ENCODE data around the gene POSTN.
"Not testable (repeated sequence)": the region's sequence is repeated elsewhere in the genome, so short reads cannot be mapped to it uniquely, and the experiment has no call there.

The POSTN gene

GRCh38 chr13:37558766-37559165 lies 39.8 kb downstream of the POSTN start:
- H3K4me3 Mint-ChIP-seq, H3K27ac Mint-ChIP-seq, H3K27me3 Mint-ChIP-seq, H3K36me3 Mint-ChIP-seq, H3K4me1 Mint-ChIP-seq: not testable (repeated sequence)
- H3K9me3 Mint-ChIP-seq = peaks cover 26% of the 10 kb centered on the region

GRCh38 chr13:37546087-37546486 lies 52.5 kb downstream of the POSTN start:
- H3K27ac Mint-ChIP-seq = peak overlapping the region; percentile 14
- H3K9me3 Mint-ChIP-seq = peaks cover 15% of the 10 kb centered on the region
- no peaks in the 10 kb centered on the region for H3K36me3 Mint-ChIP-seq
- no peak overlapping the region for H3K4me3 Mint-ChIP-seq
- H3K4me1 Mint-ChIP-seq = no peaks in the 10 kb centered on the region
- H3K27me3 Mint-ChIP-seq = no peaks in the 10 kb centered on the region

- Mint-ChIP-seq H3K9me3 (peaks cover 15% of the 10 kb centered on the region), H3K4me3 (no peak overlapping the region), H3K36me3 (no peaks in the 10 kb centered on the region), H3K4me1 (no peaks in the 10 kb centered on the region), H3K27me3 (no peaks in the 10 kb centered on the region), H3K27ac (no peak overlapping the region)
These were observed 53.6 kb downstream of the POSTN start for GRCh38 chr13:37544995-37545394.

- Mint-ChIP-seq H3K9me3 (peaks cover 9% of the 10 kb centered on the region), H3K27ac (no peak overlapping the region), H3K27me3 (no peaks in the 10 kb centered on the region), H3K4me3 (no peak overlapping the region), H3K4me1 (no peaks in the 10 kb centered on the region), H3K36me3 (no peaks in the 10 kb centered on the region)
These were observed 58.5 kb downstream of the POSTN start for GRCh38 chr13:37539976-37540605.

GRCh38 chr13:37539170-37539569 lies 59.4 kb downstream of the POSTN start:
- peaks cover 9% of the 10 kb centered on the region for H3K9me3 Mint-ChIP-seq
- no peak overlapping the region for H3K4me3 Mint-ChIP-seq
- no peaks in the 10 kb centered on the region for H3K4me1 Mint-ChIP-seq
- no peak overlapping the region for H3K27ac Mint-ChIP-seq
- H3K27me3 Mint-ChIP-seq = no peaks in the 10 kb centered on the region
- no peaks in the 10 kb centered on the region for H3K36me3 Mint-ChIP-seq

GRCh38 chr13:37535501-37535900 lies 63.1 kb downstream of the POSTN start:
- Mint-ChIP-seq H3K27ac (no peak overlapping the region), H3K4me3 (no peak overlapping the region), H3K36me3 (no peaks in the 10 kb centered on the region), H3K27me3 (no peaks in the 10 kb centered on the region), H3K4me1 (no peaks in the 10 kb centered on the region), H3K9me3 (no peaks in the 10 kb centered on the region)

- no peak overlapping the region for H3K4me3 Mint-ChIP-seq
- H3K4me1 Mint-ChIP-seq = no peaks in the 10 kb centered on the region
- H3K36me3 Mint-ChIP-seq = no peaks in the 10 kb centered on the region
- H3K27me3 Mint-ChIP-seq = no peaks in the 10 kb centered on the region
- H3K9me3 Mint-ChIP-seq = no peaks in the 10 kb centered on the region
- no peak overlapping the region for H3K27ac Mint-ChIP-seq
These were observed 63.9 kb downstream of the POSTN start for GRCh38 chr13:37534676-37535075.

GRCh38 chr13:37534181-37534580 lies 64.4 kb downstream of the POSTN start:
- Mint-ChIP-seq H3K4me3 (no peak overlapping the region), H3K36me3 (no peaks in the 10 kb centered on the region), H3K27me3 (no peaks in the 10 kb centered on the region), H3K9me3 (no peaks in the 10 kb centered on the region), H3K27ac (no peak overlapping the region), H3K4me1 (no peaks in the 10 kb centered on the region)

- H3K27me3 Mint-ChIP-seq = no peaks in the 10 kb centered on the region
- H3K9me3 Mint-ChIP-seq = no peaks in the 10 kb centered on the region
- H3K4me3 Mint-ChIP-seq = no peak overlapping the region
- no peak overlapping the region for H3K27ac Mint-ChIP-seq
- no peaks in the 10 kb centered on the region for H3K36me3 Mint-ChIP-seq
- H3K4me1 Mint-ChIP-seq = no peaks in the 10 kb centered on the region
These were observed 67.5 kb downstream of the POSTN start for GRCh38 chr13:37531049-37531448.

- Mint-ChIP-seq H3K4me1 (no peaks in the 10 kb centered on the region), H3K9me3 (no peaks in the 10 kb centered on the region), H3K4me3 (no peak overlapping the region), H3K27me3 (no peaks in the 10 kb centered on the region), H3K27ac (no peak overlapping the region), H3K36me3 (no peaks in the 10 kb centered on the region)
These were observed 68.7 kb downstream of the POSTN start for GRCh38 chr13:37529751-37530385.

- Mint-ChIP-seq H3K4me3 (no peak overlapping the region), H3K27me3 (no peaks in the 10 kb centered on the region), H3K9me3 (peaks cover 6% of the 10 kb centered on the region), H3K4me1 (no peaks in the 10 kb centered on the region), H3K27ac (no peak overlapping the region), H3K36me3 (no peaks in the 10 kb centered on the region)
These were observed 71.7 kb downstream of the POSTN start for GRCh38 chr13:37526710-37527473.

- Mint-ChIP-seq H3K36me3 (no peaks in the 10 kb centered on the region), H3K9me3 (peaks cover 6% of the 10 kb centered on the region), H3K27me3 (no peaks in the 10 kb centered on the region), H3K4me1 (no peaks in the 10 kb centered on the region), H3K27ac (no peak overlapping the region), H3K4me3 (no peak overlapping the region)
These were observed 83.3 kb downstream of the POSTN start for GRCh38 chr13:37515226-37515625.
